K562 (cell line): Measurements from ENCODE around the gene YKT6. TPM values are rescaled to one million over a fixed set of nuclear protein-coding genes. Genes with fewer than 3 reads are reported as not detected.

ENCODE experiments used
- CREM ChIP-seq: IDR thresholded peaks from 2 replicates; pipeline ENCODE4 v1.6.1; 2014; ENCODE audit warnings: antibody characterized with exemption, low read depth
- ESRRA ChIP-seq: fragments of 450-650 bp; IDR thresholded peaks from 2 replicates; pipeline ENCODE4 v1.6.1; 2014; ENCODE audit warnings: low read depth, mild to moderate bottlenecking, moderate library complexity, borderline replicate concordance
- ETV1 ChIP-seq: fragments of 450-650 bp; conservative IDR thresholded peaks from 2 replicates; pipeline ENCODE4 v1.6.1; 2016; ENCODE audit warnings: missing genetic modification characterization, control low read depth, low read depth, missing compliant biosample characterization
- ETV5 ChIP-seq: sonication (generic); formaldehyde crosslinking; IDR thresholded peaks from 2 replicates; pipeline ENCODE4 v1.4.0; 2020; ENCODE audit warnings: low read depth, mild to moderate bottlenecking, missing genetic modification reagents
- RAD21 ChIP-seq, 2 experiments: fragments of 250-450 bp in 1 of 2; fragments of 450-650 bp in 1 of 2; sonication (Bioruptor Pico) in 1 of 2; formaldehyde crosslinking in 1 of 2; IDR thresholded peaks in 1 of 2; conservative IDR thresholded peaks in 1 of 2; 2 replicates each; pipeline versions ENCODE4 v1.4.0 to v1.8.0; 2020 to 2022; ENCODE audit warnings: mild to moderate bottlenecking in 2 of 2, moderate library complexity in 1 of 2
- RCOR1 ChIP-seq, 2 experiments: IDR thresholded peaks; 2 replicates each; pipeline ENCODE4 v1.6.1; 2012; ENCODE audit warnings: low read depth in 2 of 2, low read length in 2 of 2, borderline replicate concordance in 1 of 2, improper control_type of control experiment in 1 of 2
- SMARCE1 ChIP-seq: fragments of 450-650 bp; IDR thresholded peaks from 2 replicates; pipeline ENCODE4 v1.7.1; 2016; ENCODE audit warnings: mild to moderate bottlenecking
- ZBTB7A ChIP-seq: IDR thresholded peaks from 2 replicates; pipeline ENCODE4 v1.6.1; 2011; ENCODE audit warnings: low read depth, mild to moderate bottlenecking, low read length, moderate library complexity, borderline replicate concordance; ENCODE audit not compliant: control insufficient read depth
- polyA plus RNA-seq, 8 experiments: library from polyadenylated mRNA; depleted of rRNA in 4 of 8; stranded (reverse) in 5 of 8; unstranded in 3 of 8; fragments of >200 nt; fragmentation: Nextera tagmentation in 2 of 8; fragmentation: Illumina TruSeq in 1 of 8; extraction: Ambion mirVana in 2 of 8; extraction: Trizol in 1 of 8; gene quantifications; 2 replicates each; pipeline versions ENCODE4 v1.2.1 to v1.2.3, GENCODE V29; 2011 to 2014; ENCODE audit warnings: inconsistent platforms in 1 of 8, missing spikeins in 1 of 8
- total RNA-seq, 7 experiments: library from RNA; depleted of rRNA in 6 of 7; stranded (reverse); fragments of >200 nt in 6 of 7; fragmentation: Illumina TruSeq in 2 of 7; extraction: Trizol in 2 of 7; gene quantifications; 2 replicates each; pipeline versions ENCODE4 v1.2.1 to v1.2.3, GENCODE V29; 2011 to 2021; ENCODE audit warnings: low replicate concordance in 1 of 7
- TF ChIP-seq, protein P1 (sequence below): sonication (generic); formaldehyde crosslinking; IDR thresholded peaks from 2 replicates; pipeline ENCODE4 v1.8.0; 2022; ENCODE audit warnings: mild to moderate bottlenecking, missing genetic modification reagents, borderline replicate concordance
- TF ChIP-seq, protein P2 (sequence below): IDR thresholded peaks from 2 replicates; pipeline ENCODE4 v1.6.1; 2011; ENCODE audit warnings: borderline replicate concordance, low read depth, mild to moderate bottlenecking, moderate library complexity, low read length; ENCODE audit not compliant: insufficient read depth, poor library complexity, severe bottlenecking
- TF ChIP-seq, protein P3 (sequence below): sonication (generic); formaldehyde crosslinking; IDR thresholded peaks from 2 replicates; pipeline ENCODE4 v1.8.0; 2023; ENCODE audit warnings: mild to moderate bottlenecking, missing genetic modification reagents
- TF ChIP-seq, protein P4 (sequence below): fragments of 450-650 bp; formaldehyde crosslinking; IDR thresholded peaks from 2 replicates; pipeline ENCODE4 v1.4.0; 2020; ENCODE audit warnings: mild to moderate bottlenecking, moderate library complexity
- TF ChIP-seq, protein P5 (sequence below): sonication (generic); formaldehyde crosslinking; IDR thresholded peaks from 2 replicates; pipeline ENCODE4 v1.8.1; 2023; ENCODE audit warnings: mild to moderate bottlenecking, missing genetic modification reagents

Gene YKT6
- total and polyA plus RNA-seq, 9 of the 15 experiments (the other 6 are each of a cell fraction or from before 2014, with no cell fraction given) = 1.6 to 90.6 (median 75.1) TPM

DNA sequence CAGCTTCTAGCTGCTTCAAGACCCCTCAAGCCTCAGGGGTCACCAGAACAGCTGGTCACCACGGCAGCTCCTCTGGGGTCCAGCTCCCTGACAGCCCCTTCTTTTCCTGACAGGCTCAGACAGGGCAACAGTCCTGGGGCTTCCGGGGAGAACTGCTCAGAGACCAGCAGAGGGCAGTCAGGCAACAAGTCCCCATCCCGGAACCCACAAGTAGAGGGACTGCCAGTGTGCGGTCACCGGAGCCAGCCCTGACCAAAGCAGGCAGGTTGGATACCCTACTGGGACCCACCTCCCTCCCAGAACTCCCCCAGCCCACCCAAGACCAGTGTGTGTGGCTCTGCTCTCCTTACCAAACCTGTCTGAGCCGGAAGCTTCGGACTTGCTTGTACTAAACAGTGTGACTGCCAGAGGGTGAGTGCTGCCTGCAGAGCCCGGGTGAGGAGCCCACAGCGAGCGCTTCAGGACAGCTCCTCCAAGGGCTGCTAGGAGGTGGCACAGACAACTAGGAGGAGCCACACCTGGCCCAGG is 40.3 kb downstream of the YKT6 start (continued):
- TF ChIP-seq, protein P1, sequence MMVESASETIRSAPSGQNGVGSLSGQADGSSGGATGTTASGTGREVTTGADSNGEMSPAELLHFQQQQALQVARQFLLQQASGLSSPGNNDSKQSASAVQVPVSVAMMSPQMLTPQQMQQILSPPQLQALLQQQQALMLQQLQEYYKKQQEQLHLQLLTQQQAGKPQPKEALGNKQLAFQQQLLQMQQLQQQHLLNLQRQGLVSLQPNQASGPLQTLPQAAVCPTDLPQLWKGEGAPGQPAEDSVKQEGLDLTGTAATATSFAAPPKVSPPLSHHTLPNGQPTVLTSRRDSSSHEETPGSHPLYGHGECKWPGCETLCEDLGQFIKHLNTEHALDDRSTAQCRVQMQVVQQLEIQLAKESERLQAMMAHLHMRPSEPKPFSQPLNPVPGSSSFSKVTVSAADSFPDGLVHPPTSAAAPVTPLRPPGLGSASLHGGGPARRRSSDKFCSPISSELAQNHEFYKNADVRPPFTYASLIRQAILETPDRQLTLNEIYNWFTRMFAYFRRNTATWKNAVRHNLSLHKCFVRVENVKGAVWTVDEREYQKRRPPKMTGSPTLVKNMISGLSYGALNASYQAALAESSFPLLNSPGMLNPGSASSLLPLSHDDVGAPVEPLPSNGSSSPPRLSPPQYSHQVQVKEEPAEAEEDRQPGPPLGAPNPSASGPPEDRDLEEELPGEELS = peak; percentile 61; the same call in 1 of the 2 replicates
- TF ChIP-seq ZBTB7A (peak; percentile 46; the same call in 1 of the 2 replicates), SMARCE1 (no peak), RAD21 (CRISPR knock-in tag; conservative IDR thresholded peaks at IDR 0.05 in 1 of 2, IDR thresholded peaks at IDR 0.05 in 1 of 2) (peak; percentile 82 to 85), ESRRA (peak; percentile 33; the same call in 1 of the 2 replicates), RCOR1 (IDR thresholded peaks at IDR 0.05; ENCODE audit: borderline replicate concordance in 1 of 2, low read depth in 2 of 2, low read length in 2 of 2) (0 out of 4 replicates have a peak, but pooled peaks of 1 of the 2 experiments have one; percentile 17), ETV5 (CRISPR knock-in tag) (peak; percentile 79), ETV1 (tag) (peak; percentile 75), CREM (0 out of 2 replicates have a peak, but pooled peaks have one; percentile 35)
- TF ChIP-seq, protein P2, sequence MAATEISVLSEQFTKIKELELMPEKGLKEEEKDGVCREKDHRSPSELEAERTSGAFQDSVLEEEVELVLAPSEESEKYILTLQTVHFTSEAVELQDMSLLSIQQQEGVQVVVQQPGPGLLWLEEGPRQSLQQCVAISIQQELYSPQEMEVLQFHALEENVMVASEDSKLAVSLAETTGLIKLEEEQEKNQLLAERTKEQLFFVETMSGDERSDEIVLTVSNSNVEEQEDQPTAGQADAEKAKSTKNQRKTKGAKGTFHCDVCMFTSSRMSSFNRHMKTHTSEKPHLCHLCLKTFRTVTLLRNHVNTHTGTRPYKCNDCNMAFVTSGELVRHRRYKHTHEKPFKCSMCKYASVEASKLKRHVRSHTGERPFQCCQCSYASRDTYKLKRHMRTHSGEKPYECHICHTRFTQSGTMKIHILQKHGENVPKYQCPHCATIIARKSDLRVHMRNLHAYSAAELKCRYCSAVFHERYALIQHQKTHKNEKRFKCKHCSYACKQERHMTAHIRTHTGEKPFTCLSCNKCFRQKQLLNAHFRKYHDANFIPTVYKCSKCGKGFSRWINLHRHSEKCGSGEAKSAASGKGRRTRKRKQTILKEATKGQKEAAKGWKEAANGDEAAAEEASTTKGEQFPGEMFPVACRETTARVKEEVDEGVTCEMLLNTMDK = peak; percentile 46
- TF ChIP-seq, protein P3, sequence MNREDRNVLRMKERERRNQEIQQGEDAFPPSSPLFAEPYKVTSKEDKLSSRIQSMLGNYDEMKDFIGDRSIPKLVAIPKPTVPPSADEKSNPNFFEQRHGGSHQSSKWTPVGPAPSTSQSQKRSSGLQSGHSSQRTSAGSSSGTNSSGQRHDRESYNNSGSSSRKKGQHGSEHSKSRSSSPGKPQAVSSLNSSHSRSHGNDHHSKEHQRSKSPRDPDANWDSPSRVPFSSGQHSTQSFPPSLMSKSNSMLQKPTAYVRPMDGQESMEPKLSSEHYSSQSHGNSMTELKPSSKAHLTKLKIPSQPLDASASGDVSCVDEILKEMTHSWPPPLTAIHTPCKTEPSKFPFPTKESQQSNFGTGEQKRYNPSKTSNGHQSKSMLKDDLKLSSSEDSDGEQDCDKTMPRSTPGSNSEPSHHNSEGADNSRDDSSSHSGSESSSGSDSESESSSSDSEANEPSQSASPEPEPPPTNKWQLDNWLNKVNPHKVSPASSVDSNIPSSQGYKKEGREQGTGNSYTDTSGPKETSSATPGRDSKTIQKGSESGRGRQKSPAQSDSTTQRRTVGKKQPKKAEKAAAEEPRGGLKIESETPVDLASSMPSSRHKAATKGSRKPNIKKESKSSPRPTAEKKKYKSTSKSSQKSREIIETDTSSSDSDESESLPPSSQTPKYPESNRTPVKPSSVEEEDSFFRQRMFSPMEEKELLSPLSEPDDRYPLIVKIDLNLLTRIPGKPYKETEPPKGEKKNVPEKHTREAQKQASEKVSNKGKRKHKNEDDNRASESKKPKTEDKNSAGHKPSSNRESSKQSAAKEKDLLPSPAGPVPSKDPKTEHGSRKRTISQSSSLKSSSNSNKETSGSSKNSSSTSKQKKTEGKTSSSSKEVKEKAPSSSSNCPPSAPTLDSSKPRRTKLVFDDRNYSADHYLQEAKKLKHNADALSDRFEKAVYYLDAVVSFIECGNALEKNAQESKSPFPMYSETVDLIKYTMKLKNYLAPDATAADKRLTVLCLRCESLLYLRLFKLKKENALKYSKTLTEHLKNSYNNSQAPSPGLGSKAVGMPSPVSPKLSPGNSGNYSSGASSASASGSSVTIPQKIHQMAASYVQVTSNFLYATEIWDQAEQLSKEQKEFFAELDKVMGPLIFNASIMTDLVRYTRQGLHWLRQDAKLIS (CRISPR knock-in tag) = no peak
- TF ChIP-seq, protein P4, sequence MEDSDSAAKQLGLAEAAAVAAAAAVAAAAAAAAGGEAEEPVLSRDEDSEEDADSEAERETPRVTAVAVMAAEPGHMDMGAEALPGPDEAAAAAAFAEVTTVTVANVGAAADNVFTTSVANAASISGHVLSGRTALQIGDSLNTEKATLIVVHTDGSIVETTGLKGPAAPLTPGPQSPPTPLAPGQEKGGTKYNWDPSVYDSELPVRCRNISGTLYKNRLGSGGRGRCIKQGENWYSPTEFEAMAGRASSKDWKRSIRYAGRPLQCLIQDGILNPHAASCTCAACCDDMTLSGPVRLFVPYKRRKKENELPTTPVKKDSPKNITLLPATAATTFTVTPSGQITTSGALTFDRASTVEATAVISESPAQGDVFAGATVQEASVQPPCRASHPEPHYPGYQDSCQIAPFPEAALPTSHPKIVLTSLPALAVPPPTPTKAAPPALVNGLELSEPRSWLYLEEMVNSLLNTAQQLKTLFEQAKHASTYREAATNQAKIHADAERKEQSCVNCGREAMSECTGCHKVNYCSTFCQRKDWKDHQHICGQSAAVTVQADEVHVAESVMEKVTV (CRISPR knock-in tag) = peak; percentile 47; the same call in 1 of the 2 replicates
- TF ChIP-seq, protein P5, sequence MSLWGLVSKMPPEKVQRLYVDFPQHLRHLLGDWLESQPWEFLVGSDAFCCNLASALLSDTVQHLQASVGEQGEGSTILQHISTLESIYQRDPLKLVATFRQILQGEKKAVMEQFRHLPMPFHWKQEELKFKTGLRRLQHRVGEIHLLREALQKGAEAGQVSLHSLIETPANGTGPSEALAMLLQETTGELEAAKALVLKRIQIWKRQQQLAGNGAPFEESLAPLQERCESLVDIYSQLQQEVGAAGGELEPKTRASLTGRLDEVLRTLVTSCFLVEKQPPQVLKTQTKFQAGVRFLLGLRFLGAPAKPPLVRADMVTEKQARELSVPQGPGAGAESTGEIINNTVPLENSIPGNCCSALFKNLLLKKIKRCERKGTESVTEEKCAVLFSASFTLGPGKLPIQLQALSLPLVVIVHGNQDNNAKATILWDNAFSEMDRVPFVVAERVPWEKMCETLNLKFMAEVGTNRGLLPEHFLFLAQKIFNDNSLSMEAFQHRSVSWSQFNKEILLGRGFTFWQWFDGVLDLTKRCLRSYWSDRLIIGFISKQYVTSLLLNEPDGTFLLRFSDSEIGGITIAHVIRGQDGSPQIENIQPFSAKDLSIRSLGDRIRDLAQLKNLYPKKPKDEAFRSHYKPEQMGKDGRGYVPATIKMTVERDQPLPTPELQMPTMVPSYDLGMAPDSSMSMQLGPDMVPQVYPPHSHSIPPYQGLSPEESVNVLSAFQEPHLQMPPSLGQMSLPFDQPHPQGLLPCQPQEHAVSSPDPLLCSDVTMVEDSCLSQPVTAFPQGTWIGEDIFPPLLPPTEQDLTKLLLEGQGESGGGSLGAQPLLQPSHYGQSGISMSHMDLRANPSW (CRISPR knock-in tag) = 0 out of 2 replicates have a peak, but pooled peaks have one; percentile 74
